Endodermal cell (in vitro differentiated cells): ENCODE data around the gene ACTN4. TPM values are rescaled to one million over a fixed set of nuclear protein-coding genes. Genes with fewer than 3 reads are reported as not detected.

Experiments
- DNase-seq: peaks from one replicate; pipeline ENCODE4 v3.0.0-alpha.2; 2017
- H3K27ac ChIP-seq: 2 replicates; pipeline ENCODE4 v1.5.1; 2013; ENCODE audit warnings: mild to moderate bottlenecking, low read depth, low read length, moderate library complexity
- H3K27me3 ChIP-seq: 2 replicates; pipeline ENCODE4 v1.6.1; 2013; ENCODE audit warnings: mild to moderate bottlenecking, low read length, moderate library complexity; ENCODE audit not compliant: insufficient read depth, control insufficient read depth, poor library complexity, severe bottlenecking
- H3K36me3 ChIP-seq: 2 replicates; pipeline ENCODE4 v1.7.0; 2013; ENCODE audit warnings: mild to moderate bottlenecking, low read length, moderate library complexity; ENCODE audit not compliant: control insufficient read depth, insufficient read depth
- H3K4me1 ChIP-seq: one replicate; pipeline ENCODE4 v1.7.0; 2013; ENCODE audit warnings: low read length; ENCODE audit not compliant: control insufficient read depth, insufficient read depth
- H3K4me3 ChIP-seq: 2 replicates; pipeline ENCODE4 v1.5.1; 2013; ENCODE audit warnings: mild to moderate bottlenecking, low read length, moderate library complexity
- H3K9ac ChIP-seq: 2 replicates; pipeline ENCODE4 v1.6.1; 2013; ENCODE audit warnings: mild to moderate bottlenecking, low read length, moderate library complexity; ENCODE audit not compliant: poor library complexity, severe bottlenecking; ENCODE audit errors: extremely low read depth
- H3K9me3 ChIP-seq: 2 replicates; pipeline ENCODE4 v1.6.1; 2013; ENCODE audit warnings: mild to moderate bottlenecking, low read length, moderate library complexity; ENCODE audit not compliant: control insufficient read depth
- H3K27ac Mint-ChIP-seq: 2 replicates; pipeline ENCODE4 v1.8.0; 2020; ENCODE audit warnings: mixed read lengths
- H3K27me3 Mint-ChIP-seq: 2 replicates; pipeline ENCODE4 v1.8.0; 2021; ENCODE audit warnings: mild to moderate bottlenecking, mixed read lengths; ENCODE audit not compliant: insufficient read depth
- H3K36me3 Mint-ChIP-seq: 2 replicates; pipeline ENCODE4 v1.8.0; 2020; ENCODE audit warnings: low read depth, mixed read lengths
- H3K4me1 Mint-ChIP-seq: 2 replicates; pipeline ENCODE4 v1.8.0; 2020; ENCODE audit warnings: mixed read lengths
- H3K4me3 Mint-ChIP-seq: 2 replicates; pipeline ENCODE4 v1.8.0; 2020; ENCODE audit warnings: mild to moderate bottlenecking, moderate library complexity, mixed read lengths
- H3K9me3 Mint-ChIP-seq: 2 replicates; pipeline ENCODE4 v1.8.0; 2020; ENCODE audit warnings: mild to moderate bottlenecking, mixed read lengths
- CTCF ChIP-seq: fragments of 200-600 bp; sonication (generic); conservative IDR thresholded peaks from 2 replicates; pipeline ENCODE4 v1.5.0; 2021; ENCODE audit warnings: antibody characterized with exemption, mild to moderate bottlenecking
- WGBS, 2 experiments: methylation state at CpG; one replicate each; pipeline versions ENCODE4 v1.1.5 to v1.1.7; 2013; ENCODE audit warnings: missing lambda C conversion rate in 2 of 2, mixed read lengths in 1 of 2; ENCODE audit not compliant: insufficient coverage in 1 of 2, insufficient read length in 1 of 2; 5-methylcytosine and 5-hydroxymethylcytosine counted together
- total RNA-seq, 2 donors: library from RNA; stranded (reverse); fragmentation: NEBNext Ultra II Directional in 1 of 2; extraction: Animal tissue kit (Norgen Biotek cat#: 25700) in 1 of 2; gene quantifications; 2 replicates in 1 of 2; 3 replicates in 1 of 2; pipeline ENCODE4 v1.2.1, GENCODE V29; 2021

Gene ACTN4
- total RNA-seq, 2 donors from 2014 or later, result 378 to 437 TPM

- no peak for TF ChIP-seq CTCF
- H3K4me1 ChIP-seq, result peaks cover 55% of the 10 kb centered on the region
- H3K27me3 ChIP-seq, result no peaks in the 10 kb centered on the region
- peak overlapping the region; percentile 65 for H3K9ac ChIP-seq
- peaks cover 21% of the 10 kb centered on the region for H3K36me3 Mint-ChIP-seq
- 30 to 37% methylated on average over 11 to 19 of the region's 19 CpGs for WGBS, 2 experiments
- peaks cover 82% of the 10 kb centered on the region for H3K4me1 Mint-ChIP-seq
- no peaks in the 10 kb centered on the region for H3K9me3 ChIP-seq
- peaks cover 19% of the 10 kb centered on the region for H3K36me3 ChIP-seq
- peak overlapping the region; percentile 86 for H3K27ac ChIP-seq
- H3K4me3 Mint-ChIP-seq, result peak overlapping the region; percentile 2
- H3K27ac Mint-ChIP-seq, result peak overlapping the region; percentile 85
- peak overlapping the region; percentile 51 for H3K4me3 ChIP-seq
- H3K27me3 Mint-ChIP-seq, result no peaks in the 10 kb centered on the region
- peak; percentile 94 for DNase-seq
- no peaks in the 10 kb centered on the region for H3K9me3 Mint-ChIP-seq
Measured at GRCh38 chr19:38665950-38666662, 18.7 kb downstream of the ACTN4 start.

GRCh38 chr19:38666663-38667511, 19.4 kb downstream of the ACTN4 start:
- no peak for DNase-seq
- H3K4me1 Mint-ChIP-seq, result peaks cover 86% of the 10 kb centered on the region
- Histone ChIP-seq H3K27ac (peak overlapping the region; percentile 86), H3K36me3 (peaks cover 16% of the 10 kb centered on the region), H3K27me3 (no peaks in the 10 kb centered on the region), H3K9ac (peak overlapping the region; percentile 65), H3K4me1 (peaks cover 61% of the 10 kb centered on the region), H3K4me3 (peak overlapping the region; percentile 51), H3K9me3 (no peaks in the 10 kb centered on the region)
- no peaks in the 10 kb centered on the region for H3K27me3 Mint-ChIP-seq
- H3K4me3 Mint-ChIP-seq, result peak overlapping the region; percentile 2
- 38 to 44% methylated on average over 8 to 10 of the region's 10 CpGs for WGBS, 2 experiments
- H3K27ac Mint-ChIP-seq, result peak overlapping the region; percentile 85
- H3K9me3 Mint-ChIP-seq, result no peaks in the 10 kb centered on the region
- no peak for TF ChIP-seq CTCF
- H3K36me3 Mint-ChIP-seq, result peaks cover 16% of the 10 kb centered on the region

- Mint-ChIP-seq H3K9me3 (no peaks in the 10 kb centered on the region), H3K27me3 (no peaks in the 10 kb centered on the region), H3K27ac (peak overlapping the region; percentile 85), H3K4me1 (peaks cover 80% of the 10 kb centered on the region), H3K4me3 (no peak overlapping the region), H3K36me3 (peaks cover 11% of the 10 kb centered on the region)
- Histone ChIP-seq H3K27me3 (no peaks in the 10 kb centered on the region), H3K36me3 (peaks cover 16% of the 10 kb centered on the region), H3K4me1 (peaks cover 55% of the 10 kb centered on the region), H3K4me3 (no peak overlapping the region), H3K9ac (peak overlapping the region; percentile 65), H3K27ac (peak overlapping the region; percentile 56), H3K9me3 (no peaks in the 10 kb centered on the region)
- TF ChIP-seq CTCF, result no peak
- DNase-seq, result no peak
- WGBS, 2 experiments, result 87 to 89% methylated on average over 3 to 8 of the region's 8 CpGs
Measured at GRCh38 chr19:38667661-38668171, 20.3 kb downstream of the ACTN4 start.
